H1 (cell line): Measurements from ENCODE around the gene EGFR. TPM values are rescaled to one million over a fixed set of nuclear protein-coding genes. Genes with fewer than 3 reads are reported as not detected.

Experiments used
- CTCF ChIA-PET: fragments of 300-600 bp; sonication (Branson Sonifier 250); formaldehyde crosslinking; loops from one replicate; lab custom pipeline; 2021; ENCODE audit not compliant: partially characterized antibody; lab: Charles Lee
- POLR2A ChIA-PET: fragments of 300-600 bp; sonication (Branson Sonifier 250); formaldehyde crosslinking; loops from one replicate; lab custom pipeline; 2021; ENCODE audit warnings: inconsistent platforms; ENCODE audit not compliant: partially characterized antibody; lab: Charles Lee
- DNase-seq, 2 experiments: peaks; one replicate each; pipeline versions ENCODE4 v3.0.0 to v3.0.0-alpha.2; 2010 to 2022; ENCODE audit warnings: low spot score in 2 of 2, low read depth in 1 of 2, mixed read lengths in 1 of 2
- FAIRE-seq: peaks from 2 replicates; lab custom pipeline; 2011; peaks lifted over from hg19 to GRCh38; lab: Jason Lieb, UNC
- H2AFZ ChIP-seq: 2 replicates; pipeline ENCODE4 v1.8.1; 2012; ENCODE audit warnings: low read length, inconsistent platforms
- H2AK5ac ChIP-seq: 2 replicates; pipeline ENCODE4 v1.6.1; 2013; ENCODE audit warnings: low read depth, low read length
- H2BK120ac ChIP-seq: replicated peaks from 2 replicates; pipeline ENCODE3; 2013; ENCODE audit warnings: low read depth, low read length, inconsistent platforms
- H2BK12ac ChIP-seq: 2 replicates; pipeline ENCODE4 v1.6.1; 2013; ENCODE audit warnings: low read depth, low read length
- H2BK15ac ChIP-seq: 2 replicates; pipeline ENCODE4 v1.6.1; 2013; ENCODE audit warnings: low read length
- H2BK20ac ChIP-seq: 2 replicates; pipeline ENCODE4 v1.6.1; 2013; ENCODE audit warnings: low read length
- H2BK5ac ChIP-seq: 2 replicates; pipeline ENCODE4 v1.6.1; 2013; ENCODE audit warnings: low read depth, low read length
- H3K14ac ChIP-seq: 2 replicates; pipeline ENCODE4 v1.6.1; 2013; ENCODE audit warnings: inconsistent platforms; ENCODE audit not compliant: insufficient read length
- H3K18ac ChIP-seq: 2 replicates; pipeline ENCODE4 v1.6.1; 2013; ENCODE audit warnings: low read length; ENCODE audit errors: extremely low read depth
- H3K23ac ChIP-seq: 2 replicates; pipeline ENCODE4 v1.6.1; 2013; ENCODE audit warnings: inconsistent platforms; ENCODE audit not compliant: insufficient read length
- H3K23me2 ChIP-seq: 2 replicates; pipeline ENCODE4 v1.6.1; 2013; ENCODE audit warnings: low read depth, low read length
- H3K27ac ChIP-seq: 2 replicates; pipeline ENCODE4 v1.6.1; 2011; ENCODE audit warnings: low read depth, low read length, inconsistent platforms
- H3K27me3 ChIP-seq, 4 experiments: replicated peaks in 1 of 4; 1 replicate in 1 of 4; 2 replicates in 3 of 4; pipeline versions ENCODE4 v1.6.1 to v1.8.1; 2011 to 2013; ENCODE audit warnings: low read length in 3 of 4, mild to moderate bottlenecking in 3 of 4, inconsistent platforms in 2 of 4, mixed read lengths in 2 of 4, moderate library complexity in 1 of 4; ENCODE audit not compliant: control insufficient read depth in 3 of 4, insufficient read depth in 3 of 4; ENCODE audit errors: extremely low read depth in 1 of 4
- H3K36me3 ChIP-seq, 4 experiments: 2 replicates each; pipeline versions ENCODE4 v1.6.1 to v1.8.1; 2011 to 2013; ENCODE audit warnings: mild to moderate bottlenecking in 4 of 4, low read length in 3 of 4, moderate library complexity in 2 of 4, control low read depth in 1 of 4, inconsistent platforms in 1 of 4; ENCODE audit not compliant: insufficient read depth in 4 of 4, control insufficient read depth in 2 of 4
- H3K4ac ChIP-seq: replicated peaks from 2 replicates; pipeline ENCODE3; 2013; ENCODE audit warnings: low read length, low read depth, mixed read lengths, inconsistent platforms; ENCODE audit not compliant: insufficient read length
- H3K4me1 ChIP-seq, 4 experiments: replicated peaks in 1 of 4; 1 replicate in 1 of 4; 2 replicates in 3 of 4; pipeline versions ENCODE4 v1.6.1 to v1.8.1; 2011 to 2013; ENCODE audit warnings: low read length in 3 of 4, inconsistent platforms in 2 of 4, mixed read lengths in 1 of 4; ENCODE audit not compliant: insufficient read depth in 4 of 4, control insufficient read depth in 3 of 4
- H3K4me2 ChIP-seq, 2 experiments: 2 replicates each; pipeline versions ENCODE4 v1.6.1 to v1.8.1; 2011 to 2013; ENCODE audit warnings: low read depth in 2 of 2, low read length in 2 of 2, control low read depth in 1 of 2, inconsistent platforms in 1 of 2, mild to moderate bottlenecking in 1 of 2; ENCODE audit not compliant: insufficient read depth in 1 of 2
- H3K4me3 ChIP-seq, 4 experiments: fragments of 200-600, 300-600 bp in 1 of 4; sonication (generic), shearing (Covaris generic), sonication (Bioruptor Twin) in 1 of 4; 2 replicates each; pipeline versions ENCODE4 v1.5.1 to v1.8.1; 2011 to 2016; ENCODE audit warnings: low read length in 4 of 4, low read depth in 3 of 4, control low read depth in 2 of 4, inconsistent platforms in 2 of 4, mild to moderate bottlenecking in 2 of 4, mixed read lengths in 1 of 4, moderate library complexity in 1 of 4; ENCODE audit not compliant: insufficient read depth in 2 of 4; ENCODE audit errors: extremely low read depth in 1 of 4
- H3K56ac ChIP-seq: replicated peaks from 2 replicates; pipeline ENCODE3; 2013; ENCODE audit warnings: low read depth, mild to moderate bottlenecking, mixed read lengths, low read length, inconsistent platforms; ENCODE audit not compliant: insufficient read length
- H3K79me1 ChIP-seq: 2 replicates; pipeline ENCODE4 v1.6.1; 2013; ENCODE audit warnings: low read depth, low read length, control low read depth
- H3K79me2 ChIP-seq, 2 experiments: 2 replicates each; pipeline versions ENCODE4 v1.6.1 to v1.8.1; 2012 to 2013; ENCODE audit warnings: low read length in 2 of 2, mild to moderate bottlenecking in 2 of 2, inconsistent platforms in 1 of 2; ENCODE audit not compliant: insufficient read depth in 2 of 2, control insufficient read depth in 1 of 2
- H3K9ac ChIP-seq, 4 experiments: replicated peaks in 1 of 4; 1 replicate in 1 of 4; 2 replicates in 3 of 4; pipeline versions ENCODE4 v1.6.1 to v1.8.1; 2011 to 2013; ENCODE audit warnings: low read depth in 3 of 4, low read length in 3 of 4, control low read depth in 2 of 4, mild to moderate bottlenecking in 2 of 4, moderate library complexity in 2 of 4, inconsistent platforms in 1 of 4; ENCODE audit errors: extremely low read depth in 1 of 4
- H3K9me3 ChIP-seq, 2 experiments: 2 replicates each; pipeline versions ENCODE4 v1.6.1 to v1.8.1; 2012 to 2013; ENCODE audit warnings: mild to moderate bottlenecking in 2 of 2, moderate library complexity in 2 of 2, control low read depth in 1 of 2, inconsistent platforms in 1 of 2, low read depth in 1 of 2, low read length in 1 of 2, mixed read lengths in 1 of 2; ENCODE audit not compliant: insufficient read depth in 2 of 2
- H4K20me1 ChIP-seq, 2 experiments: replicated peaks in 1 of 2; 2 replicates each; pipeline versions ENCODE3 to v1.8.1; 2011 to 2013; ENCODE audit warnings: inconsistent platforms in 2 of 2, low read length in 2 of 2, mild to moderate bottlenecking in 1 of 2; ENCODE audit not compliant: insufficient read depth in 2 of 2, control insufficient read depth in 1 of 2
- H4K5ac ChIP-seq: 2 replicates; pipeline ENCODE4 v1.6.1; 2013; ENCODE audit warnings: low read length, low read depth, mixed read lengths, inconsistent platforms; ENCODE audit not compliant: insufficient read length
- H4K8ac ChIP-seq: 2 replicates; pipeline ENCODE4 v1.8.0; 2013; ENCODE audit warnings: mild to moderate bottlenecking, moderate library complexity, low read length, inconsistent platforms; ENCODE audit not compliant: insufficient read depth; ENCODE audit errors: extremely low read depth
- H4K91ac ChIP-seq: replicated peaks from 2 replicates; pipeline ENCODE3; 2013; ENCODE audit warnings: low read length, mixed read lengths, inconsistent platforms; ENCODE audit not compliant: insufficient read length
- POLR2AphosphoS5 ChIP-seq: IDR thresholded peaks from 2 replicates; pipeline ENCODE4 v1.6.1; 2011; ENCODE audit warnings: low read depth, low read length
- TAF7 ChIP-seq: optimal IDR thresholded peaks from 2 replicates; pipeline ENCODE3; 2011; ENCODE audit warnings: low read depth, mild to moderate bottlenecking, inconsistent platforms, low read length, moderate library complexity, borderline replicate concordance
- WGBS, 2 experiments: shearing (Covaris generic) in 1 of 2; methylation state at CpG; one replicate each; pipeline versions ENCODE4 v1.1.6 to v1.1.7; 2013 to 2015; ENCODE audit warnings: low lambda C conversion rate in 2 of 2, mixed read lengths in 2 of 2, inconsistent platforms in 1 of 2, low coverage in 1 of 2, missing lambda C conversion rate in 1 of 2; ENCODE audit not compliant: insufficient replicate concordance in 2 of 2, insufficient coverage in 1 of 2, insufficient read length in 1 of 2; ENCODE audit errors: extremely low coverage in 1 of 2, missing lambda C conversion rate in 1 of 2; 5-methylcytosine and 5-hydroxymethylcytosine counted together
- polyA plus RNA-seq, 7 experiments: library from polyadenylated mRNA; depleted of rRNA in 3 of 7; stranded (reverse) in 5 of 7; unstranded in 2 of 7; fragments of >200 nt in 5 of 7; fragments of 200-250 nt in 2 of 7; gene quantifications; 1 replicate in 5 of 7; 2 replicates in 1 of 7; 4 replicates in 1 of 7; pipeline versions ENCODE4 v1.2.1 to v1.2.3, GENCODE V29; 2011 to 2013; ENCODE audit warnings: missing spikeins in 2 of 7, mixed read lengths in 2 of 7
- total RNA-seq: library from RNA; stranded (reverse); fragmentation: NEBNext Ultra II Directional; extraction: Animal tissue kit (Norgen Biotek cat#: 25700); gene quantifications from 2 replicates; pipeline ENCODE4 v1.2.1, GENCODE V29; 2021

EGFR gene
- total and polyA plus RNA-seq, 2 of the 8 experiments (the other 6 are each of a cell fraction or from before 2014, with no cell fraction given), result 1.9 to 5.8 TPM

- Histone ChIP-seq H2BK20ac (no peak overlapping the region), H3K4me2 (no peak overlapping the region), H4K91ac (no peak overlapping the region), H4K5ac (no peak overlapping the region), H4K8ac (no peak overlapping the region), H2BK120ac (no peak overlapping the region), H3K79me2 (no peaks in the 10 kb centered on the region), H3K36me3 (no peaks in the 10 kb centered on the region), H2BK12ac (no peak overlapping the region), H3K14ac (no peak overlapping the region), H3K18ac (no peak overlapping the region), H3K27me3 (no peaks in the 10 kb centered on the region), H3K23me2 (no peaks in the 10 kb centered on the region; the same call in 1 of the 2 replicates), H3K56ac (no peak overlapping the region), H3K23ac (no peak overlapping the region), H2AK5ac (no peak overlapping the region), H3K9ac (no peak overlapping the region), H2BK15ac (no peak overlapping the region), H3K4ac (no peak overlapping the region), H3K27ac (no peak overlapping the region), H4K20me1 (no peaks in the 10 kb centered on the region), H2BK5ac (no peak overlapping the region), H3K79me1 (no peaks in the 10 kb centered on the region), H3K4me1 (peaks cover 0 to 12% (median 8%) of the 10 kb centered on the region in 4 experiments; a peak in 4 of 7 replicates), H3K9me3 (no peaks in the 10 kb centered on the region), H2AFZ (no peak overlapping the region), H3K4me3 (no peak overlapping the region)
- 93% methylated on average over 6 of the region's 6 CpGs; no CpG with 5 or more reads in 1 of the 2 experiments for WGBS, 2 experiments
- DNase-seq (no peak), FAIRE-seq (no peak)
- TF ChIP-seq POLR2AphosphoS5, result no peak
- no peak for TF ChIP-seq TAF7
- ChIA-PET POLR2A (no interaction called here), CTCF (interaction anchor here (1.4 kb wide), 1 partner anchor 149 kb away, joined by 6 read pairs; no protein-coding TSS in a partner anchor)
These were observed 87.1 kb downstream of the EGFR start for GRCh38 chr7:55105952-55106351.
